Skeletal muscle tissue (tissue), 4 donors: ENCODE results near the gene SANBR. TPM values are rescaled to one million over a fixed set of nuclear protein-coding genes. Genes with fewer than 3 reads are reported as not detected.

Source experiments
- H3K27ac ChIP-seq: one replicate; pipeline ENCODE4 v1.7.0; 2013; ENCODE audit warnings: mild to moderate bottlenecking, low read depth, low read length, inconsistent platforms
- H3K27me3 ChIP-seq, 3 donors: one replicate each; pipeline ENCODE4 v1.7.0; 2013; ENCODE audit warnings: low read length in 3 of 3; ENCODE audit not compliant: control insufficient read depth in 3 of 3, insufficient read depth in 3 of 3
- H3K36me3 ChIP-seq, 3 donors: one replicate each; pipeline ENCODE4 v1.7.0; 2013; ENCODE audit warnings: low read length in 3 of 3; ENCODE audit not compliant: control insufficient read depth in 3 of 3, insufficient read depth in 3 of 3
- H3K4me1 ChIP-seq, 3 donors: one replicate each; pipeline ENCODE4 v1.7.0; 2013; ENCODE audit warnings: low read length in 3 of 3, mild to moderate bottlenecking in 3 of 3; ENCODE audit not compliant: control insufficient read depth in 3 of 3, insufficient read depth in 3 of 3
- H3K4me3 ChIP-seq, 3 donors: one replicate each; pipeline ENCODE4 v1.7.0; 2013; ENCODE audit warnings: low read length in 3 of 3
- H3K9ac ChIP-seq, 3 donors: one replicate each; pipeline ENCODE4 v1.7.0; 2013; ENCODE audit warnings: low read length in 3 of 3, mild to moderate bottlenecking in 3 of 3, moderate library complexity in 2 of 3, low read depth in 1 of 3
- H3K9me3 ChIP-seq, 3 donors: one replicate each; pipeline ENCODE4 v1.7.0; 2013; ENCODE audit warnings: low read length in 3 of 3; ENCODE audit not compliant: control insufficient read depth in 3 of 3
- total RNA-seq: library from RNA; depleted of rRNA; stranded (reverse); fragments of >200 nt; gene quantifications from one replicate; pipeline ENCODE4 v1.2.3, GENCODE V29; 2014
- donor health status: Osteomylitis.

The SANBR gene
- total RNA-seq, result 36.5 TPM

- H3K9ac ChIP-seq, result peak within 1 kb of the TSS; percentile 79 to 88 (median 81)
- peaks cover 0 to 5% (median 3%) of the 10 kb centered on the region in 3 donors for H3K4me1 ChIP-seq
- peak within 1 kb of the TSS; percentile 71 for H3K27ac ChIP-seq
- H3K4me3 ChIP-seq, result peak within 1 kb of the TSS; percentile 76 to 85 (median 83)
- peaks cover 0 to 3% (median 3%) of the 10 kb centered on the region in 3 donors for H3K36me3 ChIP-seq
- H3K9me3 ChIP-seq, result no peaks in the 10 kb centered on the region
- H3K27me3 ChIP-seq, result no peaks in the 10 kb centered on the region
Observed at GRCh38 chr2:61065714-61066709, at the start of gene SANBR. Gene SANBR, plus strand, starts transcription at chr2:61065871. Its CDS starts 4,480 bp downstream, at chr2:61070351.

GRCh38 chr2:61015976-61016375 is 49.7 kb upstream of the SANBR start:
- Histone ChIP-seq H3K36me3 (peaks cover under 1 to 4% (median 1%) of the 10 kb centered on the region in 3 donors), H3K27me3 (no peaks in the 10 kb centered on the region), H3K4me3 (peak overlapping the region; percentile 79 to 98 (median 96)), H3K27ac (peak overlapping the region; percentile 81), H3K9me3 (no peaks in the 10 kb centered on the region), H3K4me1 (peaks cover 6 to 15% (median 14%) of the 10 kb centered on the region in 3 donors), H3K9ac (peak overlapping the region; percentile 95 to 99 (median 98))

- H3K4me1 ChIP-seq, result peaks cover 6 to 15% (median 14%) of the 10 kb centered on the region in 3 donors
- H3K4me3 ChIP-seq, result peak overlapping the region; percentile 79 to 98 (median 96)
- H3K9ac ChIP-seq, result peak overlapping the region; percentile 95 to 99 (median 98)
- H3K27ac ChIP-seq, result peak overlapping the region; percentile 81
- H3K36me3 ChIP-seq, result peaks cover 5 to 6% (median 6%) of the 10 kb centered on the region in 3 donors
- no peaks in the 10 kb centered on the region for H3K27me3 ChIP-seq
- H3K9me3 ChIP-seq, result no peaks in the 10 kb centered on the region
Observed at GRCh38 chr2:61016392-61017002, 49.2 kb upstream of the SANBR start.

- H3K27me3 ChIP-seq, result no peaks in the 10 kb centered on the region
- peak overlapping the region; percentile 79 to 98 (median 96) for H3K4me3 ChIP-seq
- no peaks in the 10 kb centered on the region for H3K9me3 ChIP-seq
- peaks cover 5 to 6% (median 6%) of the 10 kb centered on the region in 3 donors for H3K36me3 ChIP-seq
- peaks cover 6 to 15% (median 14%) of the 10 kb centered on the region in 3 donors for H3K4me1 ChIP-seq
- peak overlapping the region; percentile 81 for H3K27ac ChIP-seq
- H3K9ac ChIP-seq, result peak overlapping the region; percentile 95 to 99 (median 98)
Observed at GRCh38 chr2:61017003-61017555, 48.6 kb upstream of the SANBR start.

GRCh38 chr2:61017556-61018317 is 47.9 kb upstream of the SANBR start, which contains the start of the genes PEX13 and PUS10:
Gene PEX13, plus strand, starts transcription at chr2:61017720. Its CDS starts 40 bp downstream, at chr2:61017760.
Gene PUS10, minus strand, starts transcription at chr2:61018255. Its CDS starts 6,365 bp downstream, at chr2:61011890.
- Histone ChIP-seq H3K9ac (peak within 1 kb of the TSS; percentile 95 to 99 (median 98)), H3K9me3 (no peaks in the 10 kb centered on the region), H3K36me3 (peaks cover 5 to 8% (median 6%) of the 10 kb centered on the region in 3 donors), H3K4me3 (peak within 1 kb of the TSS; percentile 79 to 98 (median 96)), H3K27me3 (no peaks in the 10 kb centered on the region), H3K27ac (peak within 1 kb of the TSS; percentile 81), H3K4me1 (peaks cover 6 to 15% (median 14%) of the 10 kb centered on the region in 3 donors)

- H3K9me3 ChIP-seq, result no peaks in the 10 kb centered on the region
- peak overlapping the region; percentile 95 to 99 (median 98) for H3K9ac ChIP-seq
- H3K4me1 ChIP-seq, result peaks cover 6 to 15% (median 14%) of the 10 kb centered on the region in 3 donors
- peaks cover 5 to 8% (median 6%) of the 10 kb centered on the region in 3 donors for H3K36me3 ChIP-seq
- H3K27ac ChIP-seq, result peak overlapping the region; percentile 81
- H3K4me3 ChIP-seq, result peak overlapping the region; percentile 79 to 98 (median 96)
- H3K27me3 ChIP-seq, result no peaks in the 10 kb centered on the region
Observed at GRCh38 chr2:61018318-61018755, 47.3 kb upstream of the SANBR start.

GRCh38 chr2:61018798-61019197 is 46.9 kb upstream of the SANBR start:
- Histone ChIP-seq H3K27ac (peak overlapping the region; percentile 81), H3K4me3 (peak overlapping the region; percentile 79 to 98 (median 96)), H3K36me3 (peaks cover 5 to 8% (median 6%) of the 10 kb centered on the region in 3 donors), H3K9ac (peak overlapping the region; percentile 95 to 99 (median 98)), H3K4me1 (peaks cover 6 to 15% (median 14%) of the 10 kb centered on the region in 3 donors), H3K9me3 (no peaks in the 10 kb centered on the region), H3K27me3 (no peaks in the 10 kb centered on the region)

GRCh38 chr2:61021228-61021660 is 44.4 kb upstream of the SANBR start:
- Histone ChIP-seq H3K36me3 (peaks cover 5 to 8% (median 6%) of the 10 kb centered on the region in 3 donors), H3K4me1 (peaks cover 6 to 14% (median 9%) of the 10 kb centered on the region in 3 donors), H3K9me3 (no peaks in the 10 kb centered on the region), H3K9ac (no peak overlapping the region), H3K27me3 (no peaks in the 10 kb centered on the region), H3K4me3 (no peak overlapping the region), H3K27ac (no peak overlapping the region)

- no peaks in the 10 kb centered on the region for H3K9me3 ChIP-seq
- no peak overlapping the region for H3K4me3 ChIP-seq
- no peak overlapping the region for H3K27ac ChIP-seq
- H3K4me1 ChIP-seq, result peaks cover 3 to 5% (median 3%) of the 10 kb centered on the region in 3 donors
- no peaks in the 10 kb centered on the region for H3K27me3 ChIP-seq
- H3K36me3 ChIP-seq, result peaks cover 3 to 8% (median 5%) of the 10 kb centered on the region in 3 donors
- H3K9ac ChIP-seq, result no peak overlapping the region
Observed at GRCh38 chr2:61023670-61024069, 42.0 kb upstream of the SANBR start.
